Cardiac muscle cell (in vitro differentiated cells and primary cell): ENCODE measurements around the gene RALY. TPM values are rescaled to one million over a fixed set of nuclear protein-coding genes. Genes with fewer than 3 reads are reported as not detected.

Experiments used
- DNase-seq, 2 donors: peaks; one replicate each; pipeline versions ENCODE4 v3.0.0 to v3.0.0-alpha.2; 2010 to 2017; ENCODE audit warnings: low read depth in 1 of 2, low spot score in 1 of 2
- H3K27ac ChIP-seq: fragments of 200-600 bp; sonication (generic); 2 replicates; pipeline ENCODE4 v1.5.1; 2016
- H3K27me3 ChIP-seq: fragments of 200-600 bp; sonication (generic); 2 replicates; pipeline ENCODE4 v1.6.0; 2016; ENCODE audit warnings: control low read depth
- H3K36me3 ChIP-seq: fragments of 200-600 bp; sonication (generic); 2 replicates; pipeline ENCODE4 v1.5.1; 2016; ENCODE audit warnings: control low read depth
- H3K4me1 ChIP-seq: fragments of 200-600 bp; sonication (generic); 2 replicates; pipeline ENCODE4 v1.8.1; 2017; ENCODE audit warnings: low read depth, mild to moderate bottlenecking, mixed run types
- H3K4me3 ChIP-seq: fragments of 200-600 bp; sonication (generic); 2 replicates; pipeline ENCODE4 v1.5.1; 2016; ENCODE audit warnings: mild to moderate bottlenecking
- H3K9me3 ChIP-seq: fragments of 200-600 bp; sonication (generic); 2 replicates; pipeline ENCODE4 v1.5.1; 2017; ENCODE audit warnings: low read depth, mild to moderate bottlenecking, control low read depth
- CTCF ChIP-seq: IDR thresholded peaks from 2 replicates; pipeline ENCODE4 v1.5.1; 2012; ENCODE audit warnings: low read depth, mild to moderate bottlenecking, low read length
- polyA plus RNA-seq: library from polyadenylated mRNA; unstranded; fragments of >200 nt; fragmentation: Nextera tagmentation; extraction: Ambion mirVana; gene quantifications from 2 replicates; pipeline ENCODE4 v1.2.1, GENCODE V29; 2016
- total RNA-seq: library from RNA; depleted of rRNA; stranded (reverse); fragments of >200 nt; gene quantifications from 2 replicates; pipeline ENCODE4 v1.2.3, GENCODE V29; 2016

Gene RALY
- total and polyA plus RNA-seq, 2 experiments from 2014 or later, result 241 to 308 TPM

- DNase-seq, result no peak
- Histone ChIP-seq H3K4me3 (no peak overlapping the region), H3K9me3 (no peaks in the 10 kb centered on the region), H3K36me3 (no peaks in the 10 kb centered on the region), H3K4me1 (peaks cover 17% of the 10 kb centered on the region), H3K27ac (no peak overlapping the region), H3K27me3 (no peaks in the 10 kb centered on the region)
- no peak for TF ChIP-seq CTCF
Observed at GRCh38 chr20:34012330-34012729, 18.6 kb downstream of the RALY start.

GRCh38 chr20:34012735-34013134 lies 19.0 kb downstream of the RALY start:
- Histone ChIP-seq H3K27ac (no peak overlapping the region), H3K36me3 (no peaks in the 10 kb centered on the region), H3K4me3 (no peak overlapping the region), H3K27me3 (no peaks in the 10 kb centered on the region), H3K9me3 (no peaks in the 10 kb centered on the region), H3K4me1 (peaks cover 17% of the 10 kb centered on the region)
- TF ChIP-seq CTCF, result no peak
- no peak for DNase-seq

- Histone ChIP-seq H3K27me3 (no peaks in the 10 kb centered on the region), H3K36me3 (no peaks in the 10 kb centered on the region), H3K9me3 (no peaks in the 10 kb centered on the region), H3K4me1 (peaks cover 18% of the 10 kb centered on the region), H3K4me3 (no peak overlapping the region), H3K27ac (no peak overlapping the region)
- no peak for TF ChIP-seq CTCF
- no peak for DNase-seq
Observed at GRCh38 chr20:34013554-34013953, 19.8 kb downstream of the RALY start.

GRCh38 chr20:34014878-34015277 lies 21.2 kb downstream of the RALY start:
- no peak for DNase-seq
- Histone ChIP-seq H3K27ac (no peak overlapping the region), H3K36me3 (no peaks in the 10 kb centered on the region), H3K4me1 (peaks cover 23% of the 10 kb centered on the region), H3K27me3 (no peaks in the 10 kb centered on the region), H3K4me3 (no peak overlapping the region), H3K9me3 (no peaks in the 10 kb centered on the region)
- TF ChIP-seq CTCF, result no peak

GRCh38 chr20:34015401-34016335 lies 22.0 kb downstream of the RALY start:
- Histone ChIP-seq H3K4me1 (peaks cover 20% of the 10 kb centered on the region), H3K27me3 (no peaks in the 10 kb centered on the region), H3K27ac (no peak overlapping the region), H3K9me3 (no peaks in the 10 kb centered on the region), H3K36me3 (no peaks in the 10 kb centered on the region), H3K4me3 (no peak overlapping the region)
- no peak for DNase-seq
- no peak for TF ChIP-seq CTCF
